NB4 (cell line): ENCODE results near the gene RETREG2.

Experiments
- CTCF ChIP-seq: IDR thresholded peaks from one replicate; pipeline ENCODE4 v1.5.1; 2012; ENCODE audit warnings: low read depth, low read length
- MAX ChIP-seq: IDR thresholded peaks from 2 replicates; pipeline ENCODE4 v1.6.1; 2011; ENCODE audit warnings: low read depth, low read length
- MYC ChIP-seq: IDR thresholded peaks from 2 replicates; pipeline ENCODE4 v1.6.1; 2011; ENCODE audit warnings: low read depth, low read length
- POLR2A ChIP-seq: IDR thresholded peaks from 2 replicates; pipeline ENCODE4 v1.6.1; 2011; ENCODE audit warnings: mild to moderate bottlenecking; ENCODE audit not compliant: insufficient read length; ENCODE audit errors: extremely low read depth

GRCh38 chr2:219213026-219213415 lies 34.9 kb downstream of the RETREG2 start:
- TF ChIP-seq CTCF: no peak
- no peak for TF ChIP-seq POLR2A
- no peak for TF ChIP-seq MAX
- TF ChIP-seq MYC: no peak
